Mucosa of rectum (tissue), 2 donors: ENCODE results near the gene CDC7.

ENCODE experiments used
- H3K27ac ChIP-seq, 2 donors: one replicate each; pipeline ENCODE4 v1.7.0; 2013; ENCODE audit warnings: inconsistent platforms in 2 of 2, low read depth in 2 of 2, low read length in 2 of 2
- H3K27me3 ChIP-seq, 2 donors: one replicate each; pipeline ENCODE4 v1.7.0; 2013; ENCODE audit warnings: low read length in 2 of 2; ENCODE audit not compliant: control insufficient read depth in 2 of 2, insufficient read depth in 2 of 2
- H3K36me3 ChIP-seq, 2 donors: one replicate each; pipeline ENCODE4 v1.7.0; 2013; ENCODE audit warnings: low read length in 2 of 2; ENCODE audit not compliant: control insufficient read depth in 2 of 2, insufficient read depth in 2 of 2
- H3K4me1 ChIP-seq, 2 donors: one replicate each; pipeline ENCODE4 v1.7.0; 2013; ENCODE audit warnings: low read length in 2 of 2, mild to moderate bottlenecking in 1 of 2; ENCODE audit not compliant: control insufficient read depth in 2 of 2, insufficient read depth in 2 of 2
- H3K4me3 ChIP-seq, 2 donors: one replicate each; pipeline ENCODE4 v1.7.0; 2013; ENCODE audit warnings: low read length in 2 of 2
- H3K9ac ChIP-seq, 2 donors: one replicate each; pipeline ENCODE4 v1.7.0; 2013; ENCODE audit warnings: low read length in 2 of 2, low read depth in 1 of 2, mild to moderate bottlenecking in 1 of 2
- H3K9me3 ChIP-seq, 2 donors: one replicate each; pipeline ENCODE4 v1.7.0; 2013; ENCODE audit warnings: low read length in 2 of 2; ENCODE audit not compliant: control insufficient read depth in 2 of 2
- donor health status: healthy.
- donor health status: Normal muscosa, but diverticular disease.

Gene CDC7

DNA sequence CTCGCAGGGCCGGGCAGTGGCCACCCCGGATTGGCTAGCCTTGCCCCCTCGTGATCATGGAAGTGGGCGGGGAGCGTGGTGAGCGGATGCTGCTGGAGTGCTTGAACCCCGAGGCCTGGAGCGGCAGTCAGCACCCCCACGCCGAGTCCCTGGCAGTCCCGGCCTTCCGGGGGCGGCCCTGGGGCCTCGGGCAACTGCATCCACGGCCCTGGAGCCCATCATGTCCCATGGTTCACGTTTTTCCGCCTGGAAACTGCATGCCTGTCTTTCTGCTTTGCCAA, 45.6 kb downstream of the CDC7 start:
- Histone ChIP-seq H3K27ac (no peak overlapping the region), H3K9me3 (no peaks in the 10 kb centered on the region), H3K27me3 (no peaks in the 10 kb centered on the region), H3K36me3 (no peaks in the 10 kb centered on the region), H3K4me3 (no peak overlapping the region), H3K9ac (no peak overlapping the region), H3K4me1 (no peaks in the 10 kb centered on the region)

DNA sequence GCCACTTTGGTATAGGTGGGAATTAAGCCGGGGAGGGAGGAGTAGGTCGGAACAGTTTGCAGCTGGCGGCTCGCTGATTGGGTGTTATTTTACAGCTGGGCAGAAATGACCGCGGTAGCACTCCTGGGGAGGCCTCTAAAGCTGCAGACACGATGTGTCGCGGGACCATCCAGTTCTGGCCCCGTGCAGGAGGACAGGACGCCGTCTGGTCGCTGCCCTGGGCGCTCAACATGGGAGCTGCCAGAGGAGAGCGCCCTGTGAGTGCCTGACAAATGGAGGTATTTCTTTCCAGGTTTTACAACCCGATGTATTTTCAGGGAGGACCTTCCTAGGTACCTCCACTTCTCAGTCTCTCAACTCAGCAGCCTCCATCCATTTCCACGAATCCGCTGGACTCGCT, 46.2 kb downstream of the CDC7 start:
- no peak overlapping the region for H3K4me3 ChIP-seq
- no peaks in the 10 kb centered on the region for H3K36me3 ChIP-seq
- H3K4me1 ChIP-seq: no peaks in the 10 kb centered on the region
- H3K27ac ChIP-seq: no peak overlapping the region
- H3K9ac ChIP-seq: no peak overlapping the region
- H3K9me3 ChIP-seq: no peaks in the 10 kb centered on the region
- H3K27me3 ChIP-seq: no peaks in the 10 kb centered on the region

DNA sequence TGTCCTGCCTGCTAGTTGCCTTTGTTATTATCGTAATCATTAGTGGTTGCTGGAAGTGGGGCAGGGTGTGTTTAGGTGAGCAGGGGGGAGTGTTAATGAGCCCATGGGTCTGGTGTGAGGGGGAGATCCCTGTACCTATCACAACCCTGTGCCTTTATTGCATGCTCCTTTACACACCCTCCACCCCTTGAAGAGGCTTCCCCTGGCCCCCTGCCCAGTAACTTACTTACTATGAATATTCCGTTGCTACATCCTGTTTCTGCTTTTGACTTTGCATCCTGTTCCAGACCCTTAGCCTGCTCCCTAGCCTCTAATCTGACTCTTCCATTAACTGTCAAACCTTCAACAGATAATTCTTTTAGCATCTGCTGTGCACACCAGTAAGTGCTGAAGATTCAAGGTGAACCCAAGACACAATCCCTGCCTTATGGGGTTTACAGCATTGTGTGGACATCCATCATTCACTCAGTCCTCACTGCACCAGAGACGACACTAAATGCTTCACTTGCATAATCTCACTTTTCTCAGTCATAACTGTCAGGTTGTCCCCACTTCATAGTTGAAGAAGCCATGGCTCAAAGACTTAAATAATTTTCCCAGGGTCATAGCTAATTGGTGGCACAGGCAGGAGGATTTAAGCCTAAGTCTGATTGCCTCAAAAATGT, 47.9 kb downstream of the CDC7 start:
- Histone ChIP-seq H3K9ac (no peak overlapping the region), H3K4me3 (no peak overlapping the region), H3K27ac (no peak overlapping the region), H3K4me1 (no peaks in the 10 kb centered on the region), H3K9me3 (no peaks in the 10 kb centered on the region), H3K36me3 (no peaks in the 10 kb centered on the region), H3K27me3 (no peaks in the 10 kb centered on the region)

DNA sequence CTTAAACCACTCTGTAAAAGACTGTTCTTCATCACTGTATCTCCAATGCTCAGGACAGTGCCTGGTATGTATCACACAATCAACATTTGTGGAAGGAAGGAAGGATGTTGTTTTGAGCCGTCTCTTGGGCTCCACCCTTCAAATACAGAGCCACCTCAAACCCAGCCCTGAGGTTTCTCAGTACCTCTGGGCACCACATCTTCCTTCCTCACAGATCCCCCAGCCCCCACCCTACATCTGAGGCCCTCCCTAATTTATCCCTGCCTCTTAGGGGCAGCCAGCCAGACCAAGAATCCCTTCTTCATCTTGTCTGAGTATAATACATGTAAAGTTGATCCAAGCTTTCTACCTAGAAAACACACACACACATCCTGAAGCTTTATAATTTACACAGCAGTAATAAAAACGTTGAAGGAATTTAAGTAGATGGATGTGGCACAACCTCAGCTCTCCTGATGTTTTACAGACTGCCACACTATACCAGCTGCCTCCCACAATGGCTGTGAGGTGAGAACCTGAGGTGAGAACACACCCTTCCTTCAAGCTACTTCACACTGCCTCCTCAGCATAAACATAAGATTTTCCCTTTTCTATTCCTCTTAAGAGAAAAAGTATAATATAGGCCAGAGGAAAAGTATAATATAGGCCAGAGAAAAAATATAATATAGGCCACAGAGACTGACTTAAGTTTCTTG, 48.5 kb downstream of the CDC7 start:
- Histone ChIP-seq H3K4me1 (no peaks in the 10 kb centered on the region), H3K27ac (no peak overlapping the region), H3K36me3 (no peaks in the 10 kb centered on the region), H3K9ac (no peak overlapping the region), H3K9me3 (no peaks in the 10 kb centered on the region), H3K4me3 (no peak overlapping the region), H3K27me3 (no peaks in the 10 kb centered on the region)

DNA sequence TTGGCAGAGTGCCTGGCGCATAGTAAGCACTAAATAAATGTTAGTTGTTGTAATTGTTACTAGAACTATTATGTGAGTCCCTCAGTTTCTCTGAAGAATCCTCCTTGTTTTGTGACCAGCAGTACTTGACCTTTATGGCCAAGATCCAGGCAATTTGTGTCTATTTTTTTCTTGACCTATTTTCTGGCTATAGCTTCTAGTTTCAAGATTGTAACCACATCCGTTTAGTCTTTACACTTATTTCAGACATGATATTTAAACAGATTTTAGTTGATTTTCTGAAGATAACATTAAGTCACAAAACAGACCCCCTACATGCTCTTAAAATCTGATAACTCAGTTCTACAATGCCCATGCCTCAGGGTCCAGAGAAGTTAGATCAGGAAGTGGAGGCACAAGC, 50.3 kb downstream of the CDC7 start:
- no peak overlapping the region for H3K27ac ChIP-seq
- no peaks in the 10 kb centered on the region for H3K9me3 ChIP-seq
- no peaks in the 10 kb centered on the region for H3K27me3 ChIP-seq
- no peak overlapping the region for H3K9ac ChIP-seq
- no peaks in the 10 kb centered on the region for H3K4me1 ChIP-seq
- H3K36me3 ChIP-seq: no peaks in the 10 kb centered on the region
- no peak overlapping the region for H3K4me3 ChIP-seq

DNA sequence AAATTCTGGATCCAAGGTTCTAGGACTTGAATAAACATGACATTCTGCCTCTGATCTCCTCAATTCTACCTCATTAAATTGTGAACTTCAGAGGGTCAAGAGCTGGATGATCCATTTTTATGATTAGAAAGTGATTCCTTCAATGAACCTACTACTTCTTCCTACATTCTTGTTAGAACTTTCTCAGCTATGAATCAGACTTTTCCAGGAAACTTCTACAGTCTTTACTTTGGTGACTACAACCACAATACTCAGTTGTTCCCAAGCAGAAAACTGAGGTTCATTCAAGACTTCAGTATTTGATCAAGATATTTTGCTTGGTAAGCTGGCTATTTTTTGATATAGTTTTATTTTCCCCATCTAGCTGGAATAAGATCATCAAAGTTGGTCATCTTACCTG, 51.4 kb downstream of the CDC7 start:
- Histone ChIP-seq H3K36me3 (no peaks in the 10 kb centered on the region), H3K4me1 (no peaks in the 10 kb centered on the region), H3K27me3 (no peaks in the 10 kb centered on the region), H3K9me3 (no peaks in the 10 kb centered on the region), H3K9ac (no peak overlapping the region), H3K4me3 (no peak overlapping the region), H3K27ac (no peak overlapping the region)

DNA sequence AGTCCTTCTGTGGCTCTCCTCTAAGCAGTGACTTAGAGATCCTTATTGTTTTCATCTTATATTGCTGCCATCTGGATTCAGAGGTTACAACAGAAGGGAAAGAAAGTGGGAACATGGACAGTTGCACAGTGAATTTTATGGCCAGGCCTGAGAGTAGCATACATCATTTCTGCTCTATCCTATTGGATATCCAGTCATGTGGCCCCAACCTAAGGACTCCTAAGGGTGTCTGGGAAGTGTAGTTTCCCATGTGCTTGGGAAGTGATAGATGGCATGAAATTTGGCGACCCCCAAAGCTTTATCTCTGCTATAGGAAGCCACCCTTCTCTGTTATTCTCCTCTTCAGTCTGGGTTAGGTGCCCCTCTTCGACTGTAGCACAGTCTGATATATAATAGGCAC, 51.9 kb downstream of the CDC7 start:
- H3K27ac ChIP-seq: no peak overlapping the region
- H3K9me3 ChIP-seq: no peaks in the 10 kb centered on the region
- no peak overlapping the region for H3K4me3 ChIP-seq
- H3K9ac ChIP-seq: no peak overlapping the region
- no peaks in the 10 kb centered on the region for H3K4me1 ChIP-seq
- no peaks in the 10 kb centered on the region for H3K36me3 ChIP-seq
- H3K27me3 ChIP-seq: no peaks in the 10 kb centered on the region

DNA sequence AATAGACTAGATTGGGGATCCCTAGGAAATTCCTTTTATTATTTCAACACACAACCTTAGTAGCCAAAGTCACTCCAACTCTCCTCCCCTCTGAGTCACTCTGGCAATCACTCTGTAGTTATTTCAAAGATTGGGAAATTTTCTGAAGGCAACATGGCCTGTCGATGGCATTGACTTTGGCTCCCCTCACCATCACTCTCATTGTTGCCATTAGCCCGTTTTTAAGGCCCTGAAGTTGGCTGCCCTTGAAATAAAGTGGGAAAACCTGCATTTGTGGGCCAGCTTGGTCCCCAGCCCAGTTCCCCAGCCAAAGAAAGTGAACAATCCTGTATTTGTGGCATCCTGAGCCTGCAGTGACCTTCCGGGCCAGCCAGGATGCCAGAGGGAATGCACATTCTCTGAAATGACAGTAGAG, 52.5 kb downstream of the CDC7 start:
- Histone ChIP-seq H3K4me3 (no peak overlapping the region), H3K27ac (no peak overlapping the region), H3K4me1 (no peaks in the 10 kb centered on the region), H3K9me3 (no peaks in the 10 kb centered on the region), H3K36me3 (no peaks in the 10 kb centered on the region), H3K27me3 (no peaks in the 10 kb centered on the region), H3K9ac (no peak overlapping the region)

DNA sequence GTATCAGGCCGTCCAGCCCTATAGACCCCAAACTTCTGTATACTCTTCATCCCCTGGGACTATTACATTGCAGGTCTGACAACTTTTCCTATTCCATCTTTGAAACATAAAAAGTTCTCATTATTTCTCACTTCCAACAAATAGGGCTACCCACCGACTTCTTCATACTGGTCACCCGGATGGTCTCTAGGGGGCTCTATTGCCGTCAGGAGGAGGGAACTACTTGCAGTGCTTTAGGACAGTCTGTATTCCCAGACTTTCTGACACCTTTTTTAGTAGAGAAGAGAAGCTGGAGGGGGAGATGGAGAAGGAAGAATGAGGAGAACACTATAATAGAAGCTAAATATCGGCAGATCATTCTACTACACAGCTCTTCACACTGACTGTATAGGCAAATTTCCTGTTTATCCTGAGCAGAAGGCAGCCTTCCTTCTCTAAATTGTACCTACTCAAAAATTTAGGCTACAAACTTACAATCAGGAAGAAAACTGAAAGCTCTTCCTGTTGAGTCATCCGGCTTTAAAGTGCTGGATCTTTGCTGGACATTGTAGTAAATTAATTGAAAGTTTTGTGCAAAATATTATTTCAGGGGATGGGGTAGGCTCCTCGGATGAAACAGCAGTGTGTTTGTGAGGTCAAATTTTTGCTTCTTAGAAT, 54.6 kb downstream of the CDC7 start:
- peak overlapping the region in 1 of 2 donors; percentile 56 for H3K27ac ChIP-seq
- no peaks in the 10 kb centered on the region for H3K27me3 ChIP-seq
- peaks cover 5 to 7% of the 10 kb centered on the region in 2 donors for H3K4me1 ChIP-seq
- H3K9me3 ChIP-seq: no peaks in the 10 kb centered on the region
- H3K9ac ChIP-seq: no peak overlapping the region
- H3K36me3 ChIP-seq: no peaks in the 10 kb centered on the region
- H3K4me3 ChIP-seq: no peak overlapping the region

DNA sequence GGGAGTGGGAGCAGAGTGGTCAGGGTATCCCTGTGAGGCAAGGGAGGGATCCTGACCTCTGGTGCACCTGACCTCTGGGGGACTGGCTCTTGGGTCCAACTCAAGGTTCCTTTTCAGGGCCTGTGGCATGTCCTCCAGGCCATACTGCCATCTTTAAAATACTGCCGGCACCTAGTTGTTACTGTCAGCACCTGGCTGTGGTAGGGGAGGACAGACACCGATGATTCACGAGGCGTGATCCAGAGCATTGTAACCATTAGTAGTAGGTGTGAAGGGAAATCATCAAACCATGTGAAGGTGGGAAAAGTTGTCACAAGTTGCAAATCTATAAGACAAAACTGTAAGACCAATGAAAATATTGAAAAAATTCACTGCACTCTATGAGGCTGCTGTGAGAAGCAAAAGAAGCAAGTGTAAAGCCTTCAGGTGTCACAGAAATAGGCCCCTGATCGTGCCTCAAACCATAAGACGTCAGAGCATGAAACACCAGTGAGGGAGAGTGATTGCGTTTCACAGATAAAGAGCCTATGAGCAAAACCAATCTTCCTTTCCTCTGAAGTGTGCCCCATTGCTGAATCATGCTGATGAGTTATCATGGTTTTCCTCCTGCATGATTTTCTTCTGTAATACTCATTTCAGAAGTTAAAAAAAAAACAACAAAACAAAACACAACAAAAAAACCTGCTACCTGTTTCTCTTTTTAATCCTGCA, 55.3 kb downstream of the CDC7 start:
- Histone ChIP-seq H3K27ac (peak overlapping the region in 1 of 2 donors; percentile 56), H3K4me3 (no peak overlapping the region), H3K27me3 (no peaks in the 10 kb centered on the region), H3K4me1 (peaks cover 5 to 7% of the 10 kb centered on the region in 2 donors), H3K9me3 (no peaks in the 10 kb centered on the region), H3K36me3 (no peaks in the 10 kb centered on the region), H3K9ac (no peak overlapping the region)
